Ovary (tissue), 9 donors: ENCODE measurements around the gene RYR1. TPM values are rescaled to one million over a fixed set of nuclear protein-coding genes. Genes with fewer than 3 reads are reported as not detected.

ENCODE experiments used
- DNase-seq, 5 donors: peaks; one replicate each; pipeline ENCODE4 v3.0.0-alpha.2; 2019 to 2020
- H3K27ac ChIP-seq, 2 donors: fragments of 200-600 bp; one replicate each; pipeline versions ENCODE4 v1.5.1 to v1.8.0; 2019 to 2022
- H3K27me3 ChIP-seq: fragments of 200-600 bp; one replicate; pipeline ENCODE4 v1.8.0; 2022
- H3K36me3 ChIP-seq: fragments of 200-600 bp; sonication (generic); one replicate; pipeline ENCODE4 v1.5.1; 2019
- H3K4me1 ChIP-seq: one replicate; pipeline ENCODE4 v1.8.1; 2013; ENCODE audit warnings: mild to moderate bottlenecking, moderate library complexity; ENCODE audit not compliant: insufficient read depth
- H3K4me3 ChIP-seq: fragments of 200-600 bp; sonication (generic); one replicate; pipeline ENCODE4 v1.5.1; 2017
- H3K9me3 ChIP-seq, 2 donors: fragments of 200-600 bp in 1 of 2; sonication (generic) in 1 of 2; one replicate each; pipeline versions ENCODE4 v1.5.1 to v1.8.1; 2013 to 2019; ENCODE audit warnings: mild to moderate bottlenecking in 1 of 2, moderate library complexity in 1 of 2
- CTCF ChIP-seq, 3 donors: fragments of 450-650 bp in 2 of 3; fragments of 200-600 bp in 1 of 3; IDR thresholded peaks; one replicate each; pipeline versions ENCODE4 v1.5.1 to v1.8.0; 2016 to 2022; ENCODE audit warnings: antibody characterized with exemption in 3 of 3, mild to moderate bottlenecking in 1 of 3
- EP300 ChIP-seq: sonication (generic); formaldehyde crosslinking; IDR thresholded peaks from one replicate; pipeline ENCODE4 v1.6.1; 2017; ENCODE audit warnings: antibody characterized with exemption
- POLR2A ChIP-seq: fragments of 450-650 bp; IDR thresholded peaks from one replicate; pipeline ENCODE4 v1.6.1; 2017; ENCODE audit warnings: antibody characterized with exemption, mild to moderate bottlenecking, moderate library complexity
- WGBS, 3 donors: extraction: QIAGEN DNeasy Blood & Tissue Kit in 1 of 3; methylation state at CpG; one replicate each; pipeline versions ENCODE4 v1.1.5 to v1.1.7; 2013 to 2017; 5-methylcytosine and 5-hydroxymethylcytosine counted together
- intact Hi-C, 4 donors: fragments of 100-400 bp; cut with DNase I; formaldehyde crosslinking; loops; one replicate each; pipeline versions ENCODE4 v1.11.0 to v1.15.1; 2022 to 2023
- polyA plus RNA-seq, 2 donors: library from polyadenylated mRNA; stranded (reverse); fragments of 200-250 nt in 1 of 2; fragments of 350-450 nt in 1 of 2; fragmentation: Illumina TruSeq in 1 of 2; extraction: RNeasy Lipid Tissue Mini Kit (QIAGEN cat#74804) in 1 of 2; gene quantifications; one replicate each; pipeline ENCODE4 v1.2.3, GENCODE V29; 2013 to 2014
- total RNA-seq, 7 donors: library from RNA; depleted of rRNA in 2 of 7; stranded (reverse); fragments of >200 nt in 2 of 7; fragmentation: NEBNext Ultra II Directional in 3 of 7; extraction: Animal tissue kit (Norgen Biotek cat#: 25700) in 3 of 7; gene quantifications; one replicate each; pipeline versions ENCODE4 v1.1.0 to v1.2.4, GENCODE V29; 2016 to 2023
- donor health status: DM: no; HTN: no; CAD: no; lungs with moderate emphysema.
- donor health status: DM: no; HTN: no; CAD: no.
- donor health status: Bipolar disorder and iron deficiency.
- donor health status: DM: yes; HTN: yes; CAD: no.
- donor health status: DM: no; HTN: no; CAD: no.
- donor health status: DM: yes; HTN: yes; CAD: no.

The RYR1 gene
- total and polyA plus RNA-seq, 9 donors: 0.57 to 2.6 (median 1.0) TPM

GRCh38 chr19:38496116-38496515, 62.6 kb downstream of the RYR1 start:
- no peak for DNase-seq
- Histone ChIP-seq H3K4me1 (peaks cover 6% of the 10 kb centered on the region), H3K27ac (no peak overlapping the region), H3K36me3 (no peaks in the 10 kb centered on the region), H3K27me3 (no peaks in the 10 kb centered on the region), H3K9me3 (no peaks in the 10 kb centered on the region), H3K4me3 (no peak overlapping the region)
- TF ChIP-seq EP300 (no peak), POLR2A (no peak), CTCF (IDR thresholded peaks at IDR 0.05) (no peak)
- WGBS, 3 donors: 80 to 94% (median 90%) methylated on average over 17 of the region's 17 CpGs
- intact Hi-C loops: no loop called here

- no peaks in the 10 kb centered on the region for H3K27me3 ChIP-seq
- no peaks in the 10 kb centered on the region for H3K9me3 ChIP-seq
- peak; percentile 86 to 94 (median 91) for DNase-seq
- H3K4me1 ChIP-seq: peaks cover 6% of the 10 kb centered on the region
- 19 to 47% (median 19%) methylated on average over 29 to 30 of the region's 30 CpGs for WGBS, 3 donors
- no peak overlapping the region for H3K4me3 ChIP-seq
- no peak overlapping the region for H3K27ac ChIP-seq
- TF ChIP-seq POLR2A (no peak), EP300 (peak; percentile 71)
- no peaks in the 10 kb centered on the region for H3K36me3 ChIP-seq
- intact Hi-C loops: no loop called here
Measured at GRCh38 chr19:38496603-38497487, 63.4 kb downstream of the RYR1 start.

GRCh38 chr19:38497907-38498306, 64.4 kb downstream of the RYR1 start:
- Histone ChIP-seq H3K27me3 (no peaks in the 10 kb centered on the region), H3K4me3 (no peak overlapping the region), H3K27ac (no peak overlapping the region), H3K9me3 (no peaks in the 10 kb centered on the region), H3K36me3 (no peaks in the 10 kb centered on the region), H3K4me1 (peaks cover 6% of the 10 kb centered on the region)
- 87 to 92% (median 89%) methylated on average over 4 of the region's 4 CpGs for WGBS, 3 donors
- DNase-seq: no peak
- intact Hi-C loops: no loop called here
- TF ChIP-seq POLR2A (no peak), EP300 (no peak), CTCF (IDR thresholded peaks at IDR 0.05) (no peak)

- no peak for DNase-seq
- intact Hi-C loops: no loop called here
- H3K27ac ChIP-seq: no peak overlapping the region
- H3K36me3 ChIP-seq: no peaks in the 10 kb centered on the region
- no peaks in the 10 kb centered on the region for H3K9me3 ChIP-seq
- H3K4me1 ChIP-seq: peaks cover 6% of the 10 kb centered on the region
- no peaks in the 10 kb centered on the region for H3K27me3 ChIP-seq
- TF ChIP-seq CTCF (IDR thresholded peaks at IDR 0.05): no peak
- TF ChIP-seq POLR2A: no peak
- TF ChIP-seq EP300: no peak
- H3K4me3 ChIP-seq: no peak overlapping the region
- WGBS, 3 donors: 94 to 97% (median 95%) methylated on average over 14 to 21 of the region's 21 CpGs
Measured at GRCh38 chr19:38499532-38499931, 66.0 kb downstream of the RYR1 start.

- 81 to 84% (median 81%) methylated on average over 11 of the region's 11 CpGs for WGBS, 3 donors
- Histone ChIP-seq H3K27ac (no peak overlapping the region), H3K4me1 (peaks cover 6% of the 10 kb centered on the region), H3K4me3 (no peak overlapping the region), H3K27me3 (no peaks in the 10 kb centered on the region), H3K9me3 (no peaks in the 10 kb centered on the region), H3K36me3 (no peaks in the 10 kb centered on the region)
- DNase-seq: no peak
- intact Hi-C loops: no loop called here
- TF ChIP-seq CTCF (IDR thresholded peaks at IDR 0.05) (no peak), POLR2A (no peak), EP300 (no peak)
Measured at GRCh38 chr19:38500450-38500849, 67.0 kb downstream of the RYR1 start.
